ENCODE measurements around the gene TMEM109. TPM values are rescaled to one million over a fixed set of nuclear protein-coding genes. Genes with fewer than 3 reads are reported as not detected.

The TMEM109 gene
- total and polyA plus RNA-seq, 2 experiments from 2014 or later = 17.4 to 17.7 TPM

GRCh38 chr11:60917267-60917666 lies 3.3 kb downstream of the TMEM109 start (continued):
- TF ChIP-seq ZNF462 (CRISPR knock-in tag; IDR thresholded peaks at IDR 0.05) = no peak
- no peak for TF ChIP-seq NANOG (IDR thresholded peaks at IDR 0.05; ENCODE audit: borderline replicate concordance)
- TF ChIP-seq ETS1 (IDR thresholded peaks at IDR 0.05) = no peak
- no peak for TF ChIP-seq EZH2 (IDR thresholded peaks at IDR 0.05; ENCODE audit: low read depth, unreplicated experiment)
- TF ChIP-seq REST (IDR thresholded peaks at IDR 0.05; ENCODE audit: unreplicated experiment) = no peak
- no peak for TF ChIP-seq ZNF114 (CRISPR knock-in tag; IDR thresholded peaks at IDR 0.05)
- no peak for TF ChIP-seq ZNF331 (CRISPR knock-in tag; IDR thresholded peaks at IDR 0.05; ENCODE audit: low read depth)
- TF ChIP-seq CREB1 (CRISPR knock-in tag; IDR thresholded peaks at IDR 0.05; ENCODE audit: low read depth) = no peak
- no peak for TF ChIP-seq POLR2AphosphoS5 (IDR thresholded peaks at IDR 0.05; ENCODE audit: low read depth)
- no peak for TF ChIP-seq JUNB (IDR thresholded peaks at IDR 0.05; ENCODE audit: unreplicated experiment)
- TF ChIP-seq STAT1 (IDR thresholded peaks at IDR 0.05; ENCODE audit: unreplicated experiment) = no peak

All from GM23338 (cell line).